ENCODE measurements around the gene ZFP36L2. TPM values are rescaled to one million over a fixed set of nuclear protein-coding genes. Genes with fewer than 3 reads are reported as not detected.

ZFP36L2 gene
- total and polyA plus RNA-seq, 5 donors from 2014 or later: 119 to 874 (median 135) TPM

- Mint-ChIP-seq H3K27me3 (no peaks in the 10 kb centered on the region), H3K4me1 (peaks cover 0 to 34% (median 8%) of the 10 kb centered on the region in 4 donors), H3K4me3 (no peak overlapping the region), H3K36me3 (peaks cover 10% of the 10 kb centered on the region), H3K9me3 (peaks cover 0 to 2% (median 0%) of the 10 kb centered on the region in 7 donors), H3K27ac (peak overlapping the region in 2 of 3 donors; percentile 73 to 84)
- no peaks in the 10 kb centered on the region for H3K27me3 ChIP-seq (ENCODE audit: control insufficient read depth, insufficient read depth, low read length)
- ATAC-seq (ENCODE audit: low read depth in 2 of 2) (no peak), DNase-seq (no peak)
- H3K36me3 ChIP-seq (ENCODE audit: control insufficient read depth, insufficient read depth, low read length): no peaks in the 10 kb centered on the region
- H3K4me1 ChIP-seq (ENCODE audit: control insufficient read depth, insufficient read depth, low read length, poor library complexity, severe bottlenecking): no peaks in the 10 kb centered on the region
- H3K27ac ChIP-seq (ENCODE audit: insufficient read depth, low read length, poor library complexity, severe bottlenecking): no peak overlapping the region
- no peak overlapping the region for H3K4me3 ChIP-seq (ENCODE audit: low read depth, low read length)
- H3K9me3 ChIP-seq (ENCODE audit: control insufficient read depth in 2 of 2, low read length in 2 of 2): no peaks in the 10 kb centered on the region
Measured at GRCh38 chr2:43210467-43211303, 15.7 kb downstream of the ZFP36L2 start.

GRCh38 chr2:43210125-43210466 lies 16.3 kb downstream of the ZFP36L2 start:
- Mint-ChIP-seq H3K4me1 (peaks cover 0 to 33% (median 9%) of the 10 kb centered on the region in 4 donors), H3K36me3 (peaks cover 10% of the 10 kb centered on the region), H3K27me3 (no peaks in the 10 kb centered on the region), H3K27ac (peak overlapping the region in 1 of 3 donors; percentile 28), H3K9me3 (peaks cover 0 to 2% (median 0%) of the 10 kb centered on the region in 7 donors), H3K4me3 (peak overlapping the region in 1 of 4 donors; percentile 8)
- Histone ChIP-seq H3K4me1 (ENCODE audit: control insufficient read depth, insufficient read depth, low read length, poor library complexity, severe bottlenecking) (no peaks in the 10 kb centered on the region), H3K4me3 (ENCODE audit: low read depth, low read length) (no peak overlapping the region), H3K9me3 (ENCODE audit: control insufficient read depth in 2 of 2, low read length in 2 of 2) (no peaks in the 10 kb centered on the region), H3K27ac (ENCODE audit: insufficient read depth, low read length, poor library complexity, severe bottlenecking) (no peak overlapping the region), H3K27me3 (ENCODE audit: control insufficient read depth, insufficient read depth, low read length) (no peaks in the 10 kb centered on the region), H3K36me3 (ENCODE audit: control insufficient read depth, insufficient read depth, low read length) (no peaks in the 10 kb centered on the region)
- DNase-seq (no peak), ATAC-seq (ENCODE audit: low read depth in 2 of 2) (no peak)

GRCh38 chr2:43209204-43209717 lies 17.1 kb downstream of the ZFP36L2 start:
- Histone ChIP-seq H3K27ac (ENCODE audit: insufficient read depth, low read length, poor library complexity, severe bottlenecking) (no peak overlapping the region), H3K27me3 (ENCODE audit: control insufficient read depth, insufficient read depth, low read length) (no peaks in the 10 kb centered on the region), H3K36me3 (ENCODE audit: control insufficient read depth, insufficient read depth, low read length) (no peaks in the 10 kb centered on the region), H3K9me3 (ENCODE audit: control insufficient read depth in 2 of 2, low read length in 2 of 2) (no peaks in the 10 kb centered on the region), H3K4me1 (ENCODE audit: control insufficient read depth, insufficient read depth, low read length, poor library complexity, severe bottlenecking) (no peaks in the 10 kb centered on the region), H3K4me3 (ENCODE audit: low read depth, low read length) (no peak overlapping the region)
- no peak overlapping the region for H3K4me3 Mint-ChIP-seq
- H3K27me3 Mint-ChIP-seq: no peaks in the 10 kb centered on the region
- ATAC-seq (ENCODE audit: low read depth in 2 of 2) (no peak), DNase-seq (no peak)
- peak overlapping the region in 2 of 3 donors; percentile 42 to 56 for H3K27ac Mint-ChIP-seq
- H3K9me3 Mint-ChIP-seq: peaks cover 0 to 2% (median 0%) of the 10 kb centered on the region in 7 donors
- peaks cover 10% of the 10 kb centered on the region for H3K36me3 Mint-ChIP-seq
- peaks cover 0 to 33% (median 11%) of the 10 kb centered on the region in 4 donors for H3K4me1 Mint-ChIP-seq

- Mint-ChIP-seq H3K27me3 (peaks cover 4% of the 10 kb centered on the region), H3K36me3 (peaks cover 6% of the 10 kb centered on the region), H3K4me1 (peaks cover 0 to 31% (median 11%) of the 10 kb centered on the region in 4 donors), H3K9me3 (peaks cover 0 to 2% (median 0%) of the 10 kb centered on the region in 7 donors), H3K4me3 (no peak overlapping the region), H3K27ac (peak overlapping the region in 1 of 3 donors; percentile 11)
- no peak overlapping the region for H3K27ac ChIP-seq (ENCODE audit: insufficient read depth, low read length, poor library complexity, severe bottlenecking)
- H3K27me3 ChIP-seq (ENCODE audit: control insufficient read depth, insufficient read depth, low read length): no peaks in the 10 kb centered on the region
- H3K4me3 ChIP-seq (ENCODE audit: low read depth, low read length): no peak overlapping the region
- no peaks in the 10 kb centered on the region for H3K4me1 ChIP-seq (ENCODE audit: control insufficient read depth, insufficient read depth, low read length, poor library complexity, severe bottlenecking)
- ATAC-seq (ENCODE audit: low read depth in 2 of 2): no peak
- no peaks in the 10 kb centered on the region for H3K36me3 ChIP-seq (ENCODE audit: control insufficient read depth, insufficient read depth, low read length)
- H3K9me3 ChIP-seq (ENCODE audit: control insufficient read depth in 2 of 2, low read length in 2 of 2): no peaks in the 10 kb centered on the region
- no peak for DNase-seq
Measured at GRCh38 chr2:43207553-43208300, 18.7 kb downstream of the ZFP36L2 start.

- Mint-ChIP-seq H3K36me3 (no peaks in the 10 kb centered on the region), H3K27me3 (peaks cover 4% of the 10 kb centered on the region), H3K9me3 (no peaks in the 10 kb centered on the region), H3K4me3 (no peak overlapping the region), H3K27ac (peak overlapping the region in 1 of 3 donors; percentile 46), H3K4me1 (peaks cover 0 to 28% (median 11%) of the 10 kb centered on the region in 4 donors)
- H3K27me3 ChIP-seq (ENCODE audit: control insufficient read depth, insufficient read depth, low read length): no peaks in the 10 kb centered on the region
- no peak overlapping the region for H3K4me3 ChIP-seq (ENCODE audit: low read depth, low read length)
- no peak overlapping the region for H3K27ac ChIP-seq (ENCODE audit: insufficient read depth, low read length, poor library complexity, severe bottlenecking)
- no peak for DNase-seq
- ATAC-seq (ENCODE audit: low read depth in 2 of 2): no peak
- peaks cover 6% of the 10 kb centered on the region for H3K4me1 ChIP-seq (ENCODE audit: control insufficient read depth, insufficient read depth, low read length, poor library complexity, severe bottlenecking)
- no peaks in the 10 kb centered on the region for H3K36me3 ChIP-seq (ENCODE audit: control insufficient read depth, insufficient read depth, low read length)
- H3K9me3 ChIP-seq (ENCODE audit: control insufficient read depth in 2 of 2, low read length in 2 of 2): no peaks in the 10 kb centered on the region
Measured at GRCh38 chr2:43206602-43207001, 19.8 kb downstream of the ZFP36L2 start.

- Histone ChIP-seq H3K36me3 (ENCODE audit: control insufficient read depth, insufficient read depth, low read length) (no peaks in the 10 kb centered on the region), H3K9me3 (ENCODE audit: control insufficient read depth in 2 of 2, low read length in 2 of 2) (no peaks in the 10 kb centered on the region), H3K4me3 (ENCODE audit: low read depth, low read length) (no peak overlapping the region), H3K27me3 (ENCODE audit: control insufficient read depth, insufficient read depth, low read length) (no peaks in the 10 kb centered on the region), H3K27ac (ENCODE audit: insufficient read depth, low read length, poor library complexity, severe bottlenecking) (no peak overlapping the region), H3K4me1 (ENCODE audit: control insufficient read depth, insufficient read depth, low read length, poor library complexity, severe bottlenecking) (peaks cover 9% of the 10 kb centered on the region)
- no peak overlapping the region for H3K4me3 Mint-ChIP-seq
- ATAC-seq (ENCODE audit: low read depth in 2 of 2): no peak
- peaks cover 0 to 31% (median 13%) of the 10 kb centered on the region in 4 donors for H3K4me1 Mint-ChIP-seq
- H3K9me3 Mint-ChIP-seq: no peaks in the 10 kb centered on the region
- H3K27ac Mint-ChIP-seq: no peak overlapping the region
- peaks cover 4% of the 10 kb centered on the region for H3K27me3 Mint-ChIP-seq
- no peaks in the 10 kb centered on the region for H3K36me3 Mint-ChIP-seq
- no peak for DNase-seq
Measured at GRCh38 chr2:43203373-43203772, 23.0 kb downstream of the ZFP36L2 start.

GRCh38 chr2:43202289-43202688 lies 24.1 kb downstream of the ZFP36L2 start:
- no peak overlapping the region for H3K4me3 ChIP-seq (ENCODE audit: low read depth, low read length)
- no peaks in the 10 kb centered on the region for H3K9me3 Mint-ChIP-seq
- no peaks in the 10 kb centered on the region for H3K36me3 ChIP-seq (ENCODE audit: control insufficient read depth, insufficient read depth, low read length)
- no peak overlapping the region for H3K4me3 Mint-ChIP-seq
- ATAC-seq (ENCODE audit: low read depth in 2 of 2) (no peak), DNase-seq (no peak)
- peak overlapping the region in 1 of 3 donors; percentile 4 for H3K27ac Mint-ChIP-seq
- H3K27me3 Mint-ChIP-seq: peaks cover 4% of the 10 kb centered on the region
- H3K36me3 Mint-ChIP-seq: no peaks in the 10 kb centered on the region
- peaks cover 0 to 31% (median 15%) of the 10 kb centered on the region in 4 donors for H3K4me1 Mint-ChIP-seq
- peaks cover 13% of the 10 kb centered on the region for H3K4me1 ChIP-seq (ENCODE audit: control insufficient read depth, insufficient read depth, low read length, poor library complexity, severe bottlenecking)
- H3K27ac ChIP-seq (ENCODE audit: insufficient read depth, low read length, poor library complexity, severe bottlenecking): no peak overlapping the region
- no peaks in the 10 kb centered on the region for H3K9me3 ChIP-seq (ENCODE audit: control insufficient read depth in 2 of 2, low read length in 2 of 2)
- no peaks in the 10 kb centered on the region for H3K27me3 ChIP-seq (ENCODE audit: control insufficient read depth, insufficient read depth, low read length)
